NCI-H748 (cell line): ENCODE results near the gene A2ML1.
"Not testable (repeated sequence)": the region's sequence is repeated elsewhere in the genome, so short reads cannot be mapped to it uniquely, and the experiment has no call there.

Source experiments
- DNase-seq: peaks from one replicate; lab custom pipeline; 2025; ENCODE audit not compliant: unreplicated experiment; lab: John Stamatoyannopoulos, UW

The A2ML1 gene

DNA sequence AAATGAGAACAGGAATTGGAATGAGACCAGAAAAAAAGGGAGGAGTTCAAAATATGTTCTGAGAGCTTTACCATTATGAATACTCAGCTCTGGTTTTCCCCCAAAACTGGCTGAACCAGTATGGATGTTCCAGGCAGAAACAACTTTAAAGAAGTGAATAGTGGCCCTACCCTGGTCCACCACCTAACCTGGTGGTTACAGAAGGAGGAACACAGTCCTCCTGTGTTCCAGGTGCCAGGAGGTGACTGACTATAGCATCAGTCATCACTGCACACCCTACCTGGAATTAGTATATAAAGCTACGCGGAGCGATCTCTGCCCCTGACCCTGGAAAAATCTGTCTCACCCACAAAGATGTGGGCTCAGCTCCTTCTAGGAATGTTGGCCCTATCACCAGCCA lies at the start of gene A2ML1:
A2ML1 (plus strand) TSS at position 324 of the 400 bp plus-strand sequence; CDS start at position 355, 31 bp downstream.
- DNase-seq, result no peak

DNA sequence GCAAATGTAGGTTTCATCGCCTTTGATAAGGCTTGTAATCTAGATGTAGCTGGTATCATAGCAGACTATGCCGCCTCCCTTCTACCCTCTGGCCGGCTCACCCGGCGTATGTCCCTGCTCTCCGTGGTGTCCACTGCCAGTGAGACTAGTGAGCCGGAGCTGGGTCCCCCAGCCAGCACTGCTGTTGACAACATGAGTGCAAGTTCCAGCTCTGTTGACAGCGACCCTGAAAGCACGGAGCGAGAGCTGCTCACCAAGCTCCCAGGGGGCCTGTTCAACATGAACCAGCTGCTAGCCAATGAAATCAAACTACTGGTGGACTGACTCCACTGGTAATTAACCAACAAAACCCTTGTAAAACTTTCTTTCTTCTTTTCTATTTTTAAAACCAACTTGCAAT lies 49.0 kb upstream of the A2ML1 start:
- no peak for DNase-seq

GRCh38 chr12:8779281-8779680 lies 43.1 kb upstream of the A2ML1 start:
- DNase-seq, result no peak

- DNase-seq, result no peak
These were observed 42.6 kb upstream of the A2ML1 start for GRCh38 chr12:8779862-8780261.

DNA sequence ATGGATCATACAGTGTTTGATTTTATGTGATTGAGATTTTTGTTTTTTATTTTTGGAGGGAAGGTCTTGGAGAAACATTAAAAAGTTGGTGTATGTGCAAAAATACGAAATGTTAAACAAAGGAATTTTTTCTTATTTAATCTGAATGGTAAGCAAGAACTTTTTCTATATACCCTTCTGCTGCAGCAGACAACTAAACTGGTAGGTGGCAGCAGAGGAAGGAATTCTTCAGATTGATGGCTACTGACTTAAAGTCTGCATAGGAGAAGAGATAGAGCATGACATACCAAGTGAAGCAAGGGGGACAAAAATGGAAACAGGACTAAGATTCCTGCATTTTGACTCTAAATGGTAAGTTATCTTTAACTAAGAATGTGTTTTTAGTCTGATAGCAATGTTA lies 42.0 kb upstream of the A2ML1 start:
- no peak for DNase-seq

DNA sequence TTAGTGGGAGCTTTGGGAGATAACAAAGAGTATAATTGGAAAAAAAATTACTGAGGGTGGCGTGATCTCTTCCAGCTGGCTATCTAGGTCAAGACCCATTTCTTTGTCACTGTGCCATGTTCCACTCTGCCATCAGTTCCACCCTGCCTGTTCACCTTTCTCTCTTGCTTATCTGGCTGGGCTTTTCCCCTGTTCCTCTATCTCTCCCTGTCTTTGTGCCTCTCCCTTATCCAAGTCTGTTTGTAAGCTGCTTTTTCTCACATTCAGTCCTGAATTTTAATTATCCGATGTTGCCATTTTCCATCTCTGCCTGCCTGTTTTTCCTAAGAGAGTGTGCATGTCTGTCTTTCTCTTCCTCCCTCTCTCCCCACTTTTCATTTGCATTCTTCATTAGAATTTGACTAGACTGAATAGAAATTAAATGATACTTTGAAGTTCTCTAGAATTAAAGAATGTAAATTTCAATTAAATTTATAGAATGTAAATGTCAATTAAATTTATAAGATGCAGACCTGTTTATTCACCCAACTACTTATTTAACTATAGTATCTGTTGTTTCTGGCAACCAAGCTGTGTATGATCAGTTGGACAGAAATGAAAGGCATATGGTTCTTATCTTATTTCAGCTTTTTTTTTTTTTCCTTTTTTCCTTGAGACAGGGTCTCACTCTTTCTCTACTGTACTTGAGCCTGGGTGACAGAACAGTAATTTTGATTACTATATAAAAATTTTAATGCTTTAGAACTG lies 40.9 kb upstream of the A2ML1 start:
- DNase-seq, result no peak

GRCh38 chr12:8784290-8784888 lies 38.0 kb upstream of the A2ML1 start:
- DNase-seq, result no peak

DNA sequence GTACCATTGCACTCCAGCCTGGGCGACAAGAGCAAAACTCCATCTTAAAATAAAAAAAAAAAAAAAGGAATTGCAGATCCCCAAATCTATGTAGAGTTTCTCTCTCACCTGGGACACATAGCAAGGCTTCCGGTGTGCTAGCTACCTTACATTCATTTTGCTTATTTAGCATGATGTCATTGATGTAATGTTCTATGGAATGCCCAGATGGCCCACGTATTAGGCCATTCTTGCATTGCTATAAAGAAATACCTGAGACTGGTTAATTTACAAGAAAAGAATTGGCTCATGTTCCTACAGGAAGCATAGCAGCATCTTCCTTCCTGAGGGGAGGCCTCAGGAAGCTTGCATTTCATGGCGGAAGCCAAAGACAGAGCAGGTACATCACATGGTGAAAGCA lies 36.9 kb upstream of the A2ML1 start:
- DNase-seq, result no peak

DNA sequence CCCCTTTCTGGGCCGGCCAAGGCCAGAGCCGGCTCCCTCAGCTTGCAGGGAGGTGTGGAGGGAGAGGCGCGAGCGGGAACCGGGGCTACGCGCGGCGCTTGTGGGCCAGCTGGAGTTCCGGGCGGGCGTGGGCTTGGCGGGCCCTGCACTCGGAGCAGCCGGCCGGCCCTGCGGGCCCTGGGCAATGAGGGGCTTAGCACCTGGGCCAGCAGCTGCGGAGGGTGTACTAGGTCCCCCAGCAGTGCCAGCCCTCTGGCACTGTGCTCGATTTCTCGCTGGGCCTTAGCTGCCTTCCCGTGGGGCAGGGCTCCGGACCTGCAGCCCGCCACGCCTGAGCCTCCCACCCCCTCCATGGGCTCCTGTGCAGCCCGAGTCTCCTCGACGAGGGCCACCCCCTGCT lies 35.2 kb upstream of the A2ML1 start:
- DNase-seq, result not testable (repeated sequence)

- DNase-seq, result not testable (repeated sequence)
These were observed 33.7 kb upstream of the A2ML1 start for GRCh38 chr12:8788706-8789105.

DNA sequence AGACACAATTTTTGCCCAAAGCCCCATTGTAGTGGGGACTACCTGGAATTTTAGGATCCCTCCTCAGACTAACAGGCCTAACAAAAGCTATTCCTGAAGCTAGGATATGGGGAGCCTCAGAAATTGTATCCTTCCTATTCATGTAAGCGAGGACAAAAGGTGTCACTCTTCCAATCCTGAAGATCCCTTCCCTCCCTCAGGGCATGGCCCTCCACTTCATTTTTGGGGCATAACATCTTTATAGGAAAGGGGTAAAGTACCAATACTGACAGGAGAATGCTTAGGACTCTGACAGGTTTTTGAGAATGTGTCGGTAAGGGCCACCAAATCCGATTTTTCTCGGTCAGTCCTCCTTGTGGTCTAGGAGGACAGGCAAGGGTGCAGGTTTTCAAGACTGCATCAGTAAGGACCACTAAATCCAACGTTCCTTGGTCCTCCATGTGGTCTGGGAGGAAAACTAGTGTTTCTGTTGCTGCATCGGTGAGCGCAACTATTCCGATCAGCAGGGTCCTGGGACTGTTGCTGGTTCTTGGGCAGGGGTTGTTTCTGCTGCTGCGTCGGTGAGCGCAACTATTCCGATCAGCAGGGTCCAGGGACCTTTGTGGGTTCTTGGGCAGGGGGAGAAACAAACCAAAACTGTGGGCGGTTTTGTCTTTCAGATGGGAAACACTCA lies 32.9 kb upstream of the A2ML1 start:
- not testable (repeated sequence) for DNase-seq

DNA sequence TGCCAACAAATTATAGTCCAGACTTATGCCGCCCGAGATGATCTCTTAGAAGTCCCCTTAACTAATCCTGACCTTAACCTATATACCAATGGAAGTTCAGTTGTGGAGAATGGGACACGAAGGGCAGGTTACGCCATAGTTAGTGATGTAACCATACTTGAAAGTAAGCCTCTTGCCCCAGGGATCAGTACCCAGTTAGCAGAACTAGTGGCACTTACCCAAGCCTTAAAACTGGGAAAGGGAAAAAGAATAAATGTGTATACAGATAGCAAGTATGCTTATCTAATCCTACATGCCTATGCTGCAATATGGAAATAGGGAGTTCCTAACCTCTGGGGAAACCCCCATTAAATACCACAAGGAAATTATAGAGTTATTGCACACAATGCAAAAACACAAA lies 29.2 kb upstream of the A2ML1 start:
- not testable (repeated sequence) for DNase-seq

DNA sequence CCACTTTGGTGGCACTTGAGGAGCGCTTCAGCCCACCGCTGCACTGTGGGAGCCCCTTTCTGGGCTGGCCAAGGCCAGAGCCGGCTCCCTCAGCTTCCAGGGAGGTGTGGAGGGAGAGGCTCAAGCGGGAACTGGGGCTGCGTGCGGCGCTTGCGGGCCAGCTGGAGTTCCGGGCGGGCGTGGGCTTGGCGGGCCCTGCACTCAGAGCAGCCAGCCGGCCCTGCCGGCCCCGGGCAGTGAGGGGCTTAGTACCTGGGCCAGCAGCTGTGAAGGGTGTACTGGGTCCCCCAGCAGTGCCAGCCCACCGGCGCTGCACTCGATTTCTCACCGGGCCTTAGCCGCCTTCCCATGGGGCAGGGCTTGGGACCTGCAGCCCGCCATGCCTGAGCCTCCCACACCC lies 27.8 kb upstream of the A2ML1 start:
- not testable (repeated sequence) for DNase-seq

DNA sequence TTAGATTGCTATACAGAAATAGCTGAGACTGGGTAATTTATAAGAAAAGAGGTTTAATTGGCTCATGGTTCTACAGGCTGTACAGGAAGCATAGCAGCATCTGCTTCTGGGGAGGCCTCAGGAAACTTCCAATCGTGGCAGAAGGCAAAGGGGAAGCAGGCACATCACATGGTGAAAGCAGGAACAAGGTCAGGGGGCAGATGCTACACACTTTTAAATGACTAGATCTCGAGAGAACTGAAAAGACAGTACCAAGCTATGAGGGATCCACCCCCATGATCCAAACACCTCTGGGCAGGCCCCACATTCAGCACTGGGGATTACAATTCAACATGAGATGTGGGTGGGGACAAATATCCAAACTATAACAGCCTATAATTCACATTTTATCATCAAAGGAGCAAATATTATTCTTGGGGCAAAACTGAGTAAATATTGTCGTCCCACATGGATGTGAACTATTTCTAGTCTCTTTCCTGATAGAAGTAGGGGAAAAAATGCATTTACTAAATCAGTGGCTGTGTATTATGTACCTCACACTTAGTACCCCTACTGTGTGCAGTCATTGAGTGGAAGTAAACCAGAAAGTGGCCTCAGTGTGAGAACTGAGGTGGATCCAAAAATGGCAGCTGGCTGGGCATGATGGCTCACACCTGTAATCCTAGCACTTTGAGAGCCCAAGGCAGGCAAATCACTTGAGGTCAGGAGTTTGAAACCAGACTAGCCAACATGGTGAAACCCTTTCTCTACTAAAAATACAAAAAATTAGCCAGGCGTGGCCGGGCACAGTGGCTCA lies 25.4 kb upstream of the A2ML1 start:
- no peak for DNase-seq

- not testable (repeated sequence) for DNase-seq
These were observed 21.2 kb upstream of the A2ML1 start for GRCh38 chr12:8801213-8801612.

DNA sequence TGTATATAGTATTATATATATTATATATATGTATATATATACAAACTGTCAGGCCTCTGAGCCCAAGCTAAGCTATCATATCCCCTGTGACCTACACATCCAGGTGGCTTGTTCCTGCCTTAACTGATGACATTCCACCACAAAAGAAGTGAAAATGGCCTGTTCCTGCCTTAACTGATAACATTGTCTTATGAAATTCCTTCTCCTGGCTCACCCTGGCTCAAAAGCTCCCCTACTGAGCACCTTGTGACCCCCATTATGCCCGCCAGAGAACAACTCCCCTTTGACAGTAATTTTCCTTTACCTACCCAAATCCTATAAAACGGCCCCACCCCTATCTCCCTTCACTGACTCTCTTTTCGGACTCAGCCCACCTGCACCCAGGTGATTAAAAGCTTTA lies 17.6 kb upstream of the A2ML1 start:
- DNase-seq, result not testable (repeated sequence)

DNA sequence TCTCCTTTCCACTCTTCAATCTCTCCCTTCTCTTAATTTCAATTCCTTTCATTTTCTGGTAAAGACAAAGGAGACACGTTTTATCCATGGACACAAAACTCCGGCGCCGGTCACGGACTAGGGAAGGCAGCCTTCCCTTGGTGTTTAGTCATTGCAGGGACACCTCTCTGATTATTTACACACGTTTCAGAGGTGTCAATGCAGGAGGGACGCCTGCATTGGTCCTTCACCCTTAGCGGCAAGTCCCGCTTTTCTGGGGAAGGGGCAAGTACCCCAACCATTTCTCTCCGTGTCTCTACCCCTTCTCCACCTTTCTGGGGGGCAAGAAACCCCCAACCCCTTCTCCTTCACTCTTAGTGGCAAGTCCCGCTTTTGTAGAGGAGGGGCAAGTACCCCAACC lies 16.9 kb upstream of the A2ML1 start:
- DNase-seq, result not testable (repeated sequence)

GRCh38 chr12:8807084-8807483 lies 15.3 kb upstream of the A2ML1 start:
- DNase-seq, result not testable (repeated sequence)

DNA sequence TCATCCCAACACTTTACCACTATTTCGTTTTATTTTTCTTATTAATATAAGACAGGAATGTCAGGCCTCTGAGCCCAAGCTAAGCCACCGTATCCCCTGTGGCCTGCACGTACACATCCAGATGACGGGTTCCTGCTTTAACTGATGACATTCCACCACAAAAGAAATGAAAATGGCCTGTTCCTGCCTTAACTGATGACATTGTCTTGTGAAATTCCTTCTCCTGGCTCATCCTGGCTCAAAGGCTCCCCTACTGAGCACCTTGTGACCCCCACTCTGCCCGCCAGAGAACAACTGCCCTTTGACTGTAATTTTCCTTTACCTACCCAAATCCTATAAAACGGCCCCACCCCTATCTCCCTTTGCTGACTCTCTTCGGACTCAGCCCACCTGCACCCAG lies 12.3 kb upstream of the A2ML1 start:
- DNase-seq, result not testable (repeated sequence)

GRCh38 chr12:8813572-8814357 lies 8.7 kb upstream of the A2ML1 start:
- DNase-seq, result no peak
